Measurements from ENCODE around the gene CFAP61.
A peak's percentile ranks its signal among the peaks of the same experiment; 100 is the strongest.

Gene CFAP61

GRCh38 chr20:20253039-20253743 is 200.9 kb downstream of the CFAP61 start:
- H3K36me3 Mint-ChIP-seq (ENCODE audit: insufficient read depth) = no peaks in the 10 kb centered on the region
- H3K27ac Mint-ChIP-seq = no peak overlapping the region
- H3K27me3 Mint-ChIP-seq = peaks cover 36 to 40% of the 10 kb centered on the region in 2 donors
- no peaks in the 10 kb centered on the region for H3K9me3 Mint-ChIP-seq
- DNase-seq = no peak
- ATAC-seq (replicated peaks) = no peak
- no peaks in the 10 kb centered on the region for H3K4me1 Mint-ChIP-seq (ENCODE audit: low read depth in 2 of 2)
- H3K4me3 Mint-ChIP-seq = no peak overlapping the region

DNA sequence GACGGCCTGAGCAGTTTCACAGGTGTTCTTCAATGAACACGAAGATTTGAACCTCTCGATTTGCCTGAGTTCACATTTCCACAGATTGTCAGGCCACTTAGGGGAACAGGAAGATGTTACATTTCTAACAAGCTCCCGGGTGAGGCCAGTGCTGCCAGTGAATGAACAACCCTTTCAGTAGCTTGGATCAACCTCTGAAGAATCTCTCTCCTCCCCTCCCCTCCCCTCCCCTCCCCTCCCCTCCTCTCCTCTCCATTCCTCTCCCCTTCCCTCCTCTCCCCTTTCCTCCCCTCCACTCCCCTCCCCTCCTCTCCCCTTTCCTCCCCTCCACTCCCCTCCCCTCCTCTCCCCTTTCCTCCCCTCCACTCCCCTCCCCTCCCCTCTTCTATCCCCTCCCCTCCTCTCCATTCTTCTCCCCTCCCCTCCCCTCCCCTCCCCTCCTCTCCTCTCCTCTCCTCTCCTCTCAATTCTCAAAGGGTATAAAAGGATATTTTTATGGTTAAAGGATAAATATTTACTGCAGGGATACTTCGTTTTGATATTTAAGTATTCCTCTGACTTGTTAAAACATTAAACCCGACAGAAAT is 201.5 kb downstream of the CFAP61 start:
- H3K36me3 Mint-ChIP-seq (ENCODE audit: insufficient read depth) = no peaks in the 10 kb centered on the region
- H3K4me3 Mint-ChIP-seq = no peak overlapping the region
- DNase-seq = no peak
- no peak for ATAC-seq (replicated peaks)
- no peaks in the 10 kb centered on the region for H3K4me1 Mint-ChIP-seq (ENCODE audit: low read depth in 2 of 2)
- H3K27ac Mint-ChIP-seq = no peak overlapping the region
- no peaks in the 10 kb centered on the region for H3K9me3 Mint-ChIP-seq
- H3K27me3 Mint-ChIP-seq = peaks cover 32 to 34% of the 10 kb centered on the region in 2 donors

DNA sequence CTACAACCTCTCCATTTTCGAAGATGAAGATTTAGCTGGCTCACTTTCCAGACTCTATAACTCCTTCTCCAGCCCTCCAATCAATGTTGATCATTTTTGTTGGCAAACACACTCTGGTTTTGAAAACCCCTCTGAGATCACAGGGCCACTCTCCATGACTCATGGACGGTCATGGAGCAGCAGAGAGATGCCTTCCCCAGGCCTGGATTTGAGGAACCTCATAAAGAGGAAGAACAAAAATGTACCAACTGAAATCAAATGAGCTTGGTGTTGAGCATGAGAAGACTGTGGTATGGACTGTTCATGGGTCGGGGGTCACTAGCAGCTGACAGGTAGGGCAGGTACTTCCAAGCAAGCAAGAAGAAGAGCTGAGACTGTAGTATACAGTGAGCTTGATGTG is 202.8 kb downstream of the CFAP61 start:
- DNase-seq (no peak), ATAC-seq (replicated peaks) (no peak)
- Mint-ChIP-seq H3K27ac (no peak overlapping the region), H3K27me3 (peaks cover 23 to 30% of the 10 kb centered on the region in 2 donors), H3K4me3 (no peak overlapping the region), H3K36me3 (ENCODE audit: insufficient read depth) (no peaks in the 10 kb centered on the region), H3K4me1 (ENCODE audit: low read depth in 2 of 2) (no peaks in the 10 kb centered on the region), H3K9me3 (no peaks in the 10 kb centered on the region)

DNA sequence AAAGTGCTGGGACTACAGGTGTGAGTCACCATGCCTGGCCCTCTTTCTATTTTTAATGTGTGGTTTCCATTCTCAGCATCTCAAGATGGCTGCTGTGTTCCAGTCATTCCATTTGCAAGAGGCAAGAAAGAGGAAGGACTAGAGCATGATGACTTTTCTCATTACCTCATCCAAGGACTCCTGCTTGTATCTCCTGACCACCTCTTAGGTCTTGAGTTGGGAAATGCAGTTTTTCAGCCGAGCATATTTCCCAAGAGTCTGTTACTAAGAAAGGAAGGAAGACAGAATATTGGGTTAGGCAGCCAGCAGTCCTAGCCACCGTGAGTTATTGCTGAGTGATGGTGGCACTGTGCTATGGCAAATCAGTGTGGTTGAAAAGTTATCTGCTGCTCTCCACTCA is 207.2 kb downstream of the CFAP61 start:
- Mint-ChIP-seq H3K36me3 (ENCODE audit: insufficient read depth) (peaks cover 2% of the 10 kb centered on the region), H3K27ac (no peak overlapping the region), H3K27me3 (peaks cover 25 to 27% of the 10 kb centered on the region in 2 donors), H3K4me1 (ENCODE audit: low read depth in 2 of 2) (no peaks in the 10 kb centered on the region), H3K9me3 (no peaks in the 10 kb centered on the region), H3K4me3 (no peak overlapping the region)
- ATAC-seq (replicated peaks) = no peak
- DNase-seq = no peak

DNA sequence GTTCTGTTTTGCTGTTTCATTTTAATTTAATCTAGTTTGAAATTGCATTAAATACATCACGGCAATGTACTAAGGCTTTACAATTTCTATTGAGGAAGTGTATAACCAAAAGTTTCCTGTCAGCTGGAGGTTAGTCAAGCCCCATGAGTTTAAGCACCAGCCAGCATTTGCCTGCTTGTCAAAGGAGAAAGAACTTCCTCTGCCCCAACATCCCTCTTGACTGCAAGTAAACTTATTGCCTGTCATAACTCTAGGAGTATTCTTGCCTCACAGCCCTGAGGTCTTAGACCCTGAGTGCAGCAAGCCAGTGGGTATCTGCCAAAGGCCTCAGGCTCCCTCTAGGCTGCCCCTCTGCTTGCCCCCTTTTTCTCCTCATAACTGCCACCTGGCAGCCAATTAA is 208.8 kb downstream of the CFAP61 start:
- Mint-ChIP-seq H3K27ac (no peak overlapping the region), H3K27me3 (peaks cover 9 to 11% of the 10 kb centered on the region in 2 donors), H3K36me3 (ENCODE audit: insufficient read depth) (peaks cover 2% of the 10 kb centered on the region), H3K4me3 (no peak overlapping the region), H3K9me3 (no peaks in the 10 kb centered on the region), H3K4me1 (ENCODE audit: low read depth in 2 of 2) (no peaks in the 10 kb centered on the region)
- DNase-seq (no peak), ATAC-seq (replicated peaks) (no peak)

DNA sequence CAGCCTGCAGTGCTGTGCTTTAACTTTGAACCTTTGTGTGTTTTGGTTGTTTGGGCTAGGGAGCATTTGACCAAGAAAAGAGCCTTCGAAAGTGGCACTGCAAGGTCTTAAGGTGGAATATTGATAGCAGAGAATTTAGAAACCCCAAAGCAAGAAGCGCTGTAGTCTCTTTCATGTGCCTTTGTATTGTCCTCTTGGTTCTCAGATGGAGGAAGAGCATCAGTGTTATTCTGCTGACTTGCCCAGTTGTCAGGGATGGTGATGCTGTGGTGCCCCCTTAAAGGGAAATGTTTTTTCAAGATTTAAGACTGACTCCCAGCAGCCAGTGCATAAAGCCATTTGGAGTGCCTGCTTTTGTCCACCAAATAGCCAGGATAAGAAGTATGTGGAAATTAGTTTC is 212.9 kb downstream of the CFAP61 start:
- Mint-ChIP-seq H3K9me3 (no peaks in the 10 kb centered on the region), H3K4me3 (no peak overlapping the region), H3K4me1 (ENCODE audit: low read depth in 2 of 2) (peaks cover 0 to 4% of the 10 kb centered on the region in 2 donors), H3K27me3 (peaks cover 12 to 24% of the 10 kb centered on the region in 2 donors), H3K27ac (no peak overlapping the region), H3K36me3 (ENCODE audit: insufficient read depth) (peaks cover 2% of the 10 kb centered on the region)
- no peak for ATAC-seq (replicated peaks)
- no peak for DNase-seq

- H3K36me3 Mint-ChIP-seq (ENCODE audit: insufficient read depth) = peaks cover 1% of the 10 kb centered on the region
- DNase-seq (no peak), ATAC-seq (replicated peaks) (no peak)
- H3K27ac Mint-ChIP-seq = peak overlapping the region in 1 of 2 donors; percentile 3
- no peak overlapping the region for H3K4me3 Mint-ChIP-seq
- peaks cover 0 to 4% of the 10 kb centered on the region in 2 donors for H3K4me1 Mint-ChIP-seq (ENCODE audit: low read depth in 2 of 2)
- H3K9me3 Mint-ChIP-seq = no peaks in the 10 kb centered on the region
- peaks cover 17 to 27% of the 10 kb centered on the region in 2 donors for H3K27me3 Mint-ChIP-seq
Observed at GRCh38 chr20:20266552-20266951, 214.2 kb downstream of the CFAP61 start.

- no peak for DNase-seq
- H3K36me3 Mint-ChIP-seq (ENCODE audit: insufficient read depth) = no peaks in the 10 kb centered on the region
- no peak for ATAC-seq (replicated peaks)
Observed at GRCh38 chr20:20267685-20268370, 215.5 kb downstream of the CFAP61 start.

DNA sequence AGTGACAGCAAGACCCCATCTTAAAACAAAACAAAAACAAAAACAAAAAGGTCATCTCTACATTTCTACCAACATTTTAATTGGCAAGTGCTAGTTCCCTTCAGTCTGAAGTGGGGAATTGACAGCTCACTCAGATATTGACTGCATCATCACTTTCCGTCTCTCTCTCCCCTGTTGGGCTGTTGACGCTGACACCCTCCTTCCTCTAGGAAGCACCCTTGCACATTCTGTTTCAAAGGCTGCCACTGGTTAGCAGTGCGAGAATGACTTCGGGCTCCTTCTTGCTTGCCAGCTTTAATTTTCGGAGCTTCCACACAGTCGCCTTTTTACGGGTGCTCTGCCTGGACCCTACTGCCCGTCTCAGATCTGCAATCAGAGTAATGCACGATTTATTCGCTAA is 218.9 kb downstream of the CFAP61 start:
- peaks cover 0 to 4% of the 10 kb centered on the region in 2 donors for H3K4me1 Mint-ChIP-seq (ENCODE audit: low read depth in 2 of 2)
- DNase-seq (no peak), ATAC-seq (replicated peaks) (no peak)
- no peaks in the 10 kb centered on the region for H3K9me3 Mint-ChIP-seq
- no peak overlapping the region for H3K4me3 Mint-ChIP-seq
- peaks cover 14 to 27% of the 10 kb centered on the region in 2 donors for H3K27me3 Mint-ChIP-seq
- no peaks in the 10 kb centered on the region for H3K36me3 Mint-ChIP-seq (ENCODE audit: insufficient read depth)
- no peak overlapping the region for H3K27ac Mint-ChIP-seq

More at GRCh38 chr20:20267685-20268370, 215.5 kb downstream of the CFAP61 start:
- no peaks in the 10 kb centered on the region for H3K9me3 Mint-ChIP-seq
- H3K4me1 Mint-ChIP-seq (ENCODE audit: low read depth in 2 of 2) = peaks cover 0 to 4% of the 10 kb centered on the region in 2 donors
- no peak overlapping the region for H3K4me3 Mint-ChIP-seq
- H3K27ac Mint-ChIP-seq = no peak overlapping the region
- peaks cover 16 to 20% of the 10 kb centered on the region in 2 donors for H3K27me3 Mint-ChIP-seq

GRCh38 chr20:20272686-20273085 is 220.4 kb downstream of the CFAP61 start:
- Mint-ChIP-seq H3K4me3 (no peak overlapping the region), H3K4me1 (ENCODE audit: low read depth in 2 of 2) (no peaks in the 10 kb centered on the region), H3K36me3 (ENCODE audit: insufficient read depth) (no peaks in the 10 kb centered on the region), H3K27me3 (peaks cover 15 to 23% of the 10 kb centered on the region in 2 donors), H3K27ac (no peak overlapping the region), H3K9me3 (no peaks in the 10 kb centered on the region)
- ATAC-seq (replicated peaks) (no peak), DNase-seq (no peak)

GRCh38 chr20:20273286-20273685 is 221.0 kb downstream of the CFAP61 start:
- no peaks in the 10 kb centered on the region for H3K36me3 Mint-ChIP-seq (ENCODE audit: insufficient read depth)
- peaks cover 21 to 27% of the 10 kb centered on the region in 2 donors for H3K27me3 Mint-ChIP-seq
- no peaks in the 10 kb centered on the region for H3K9me3 Mint-ChIP-seq
- H3K4me1 Mint-ChIP-seq (ENCODE audit: low read depth in 2 of 2) = no peaks in the 10 kb centered on the region
- no peak for DNase-seq
- ATAC-seq (replicated peaks) = no peak
- no peak overlapping the region for H3K27ac Mint-ChIP-seq
- H3K4me3 Mint-ChIP-seq = no peak overlapping the region

DNA sequence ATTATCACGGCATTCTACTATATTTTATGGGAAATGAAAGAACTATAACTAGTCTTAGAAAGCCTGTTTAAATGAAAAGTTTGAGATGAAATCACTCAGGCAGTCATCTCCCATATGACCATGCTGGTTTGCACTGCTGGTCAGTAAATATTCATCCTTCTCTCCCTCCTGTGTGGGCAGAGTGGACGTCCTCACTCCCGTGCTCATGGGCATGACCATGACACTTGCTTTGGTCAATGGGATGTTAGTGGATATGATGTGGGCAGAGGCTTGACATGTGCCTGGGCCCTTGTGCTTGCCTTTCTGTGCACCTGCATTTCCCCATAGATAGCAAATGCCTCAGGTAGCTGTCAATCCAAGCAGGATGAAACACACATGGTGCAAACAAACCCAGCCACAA is 222.5 kb downstream of the CFAP61 start:
- Mint-ChIP-seq H3K27ac (no peak overlapping the region), H3K9me3 (no peaks in the 10 kb centered on the region), H3K36me3 (ENCODE audit: insufficient read depth) (no peaks in the 10 kb centered on the region), H3K4me1 (ENCODE audit: low read depth in 2 of 2) (no peaks in the 10 kb centered on the region), H3K27me3 (peaks cover 24 to 30% of the 10 kb centered on the region in 2 donors), H3K4me3 (no peak overlapping the region)
- ATAC-seq (replicated peaks) = no peak
- DNase-seq = no peak

- H3K4me1 Mint-ChIP-seq (ENCODE audit: low read depth in 2 of 2) = no peaks in the 10 kb centered on the region
- H3K27me3 Mint-ChIP-seq = peaks cover 24 to 35% of the 10 kb centered on the region in 2 donors
- DNase-seq (no peak), ATAC-seq (replicated peaks) (no peak)
- no peak overlapping the region for H3K27ac Mint-ChIP-seq
- H3K4me3 Mint-ChIP-seq = no peak overlapping the region
- H3K36me3 Mint-ChIP-seq (ENCODE audit: insufficient read depth) = no peaks in the 10 kb centered on the region
- peaks cover 0 to 3% of the 10 kb centered on the region in 2 donors for H3K9me3 Mint-ChIP-seq
Observed at GRCh38 chr20:20275636-20276035, 223.3 kb downstream of the CFAP61 start.

All from effector memory CD8-positive, alpha-beta T cell (primary cell).